Activated CD4-positive, alpha-beta T cell treated with anti-CD3 and anti-CD28 coated beads, Interleukin-2, amount 50 U/mL, for 24 hours (primary cell): Measurements from ENCODE around the gene CSDE1.
A peak's percentile ranks its signal among the peaks of the same experiment; 100 is the strongest.
"Not testable (repeated sequence)": the region's sequence is repeated elsewhere in the genome, so short reads cannot be mapped to it uniquely, and the experiment has no call there.

Experiments
- DNase-seq, 2 donors: peaks; one replicate each; pipeline ENCODE4 v3.0.0-alpha.2; 2020; ENCODE audit warnings: low read depth in 1 of 2, low spot score in 1 of 2

Gene CSDE1

GRCh38 chr1:114757455-114758255, at the start of gene CSDE1:
Gene CSDE1 (minus strand): TSS chr1:114757984. CDS start chr1:114739890, 18,094 bp downstream.
- DNase-seq, result peak; percentile 94 to 96

- not testable (repeated sequence) for DNase-seq
These were observed 46.7 kb upstream of the CSDE1 start for GRCh38 chr1:114804449-114804848.

- DNase-seq, result no peak
These were observed 45.2 kb upstream of the CSDE1 start for GRCh38 chr1:114803001-114803400.

GRCh38 chr1:114794038-114794437, 36.3 kb upstream of the CSDE1 start:
- no peak for DNase-seq

- DNase-seq, result not testable (repeated sequence)
These were observed 32.8 kb upstream of the CSDE1 start for GRCh38 chr1:114790581-114790980.

- DNase-seq, result not testable (repeated sequence)
These were observed 28.7 kb upstream of the CSDE1 start for GRCh38 chr1:114786440-114786839.

- DNase-seq, result no peak
These were observed 24.7 kb upstream of the CSDE1 start for GRCh38 chr1:114782476-114782875.

- DNase-seq, result peak; percentile 80 to 94
These were observed 22.8 kb upstream of the CSDE1 start, which contains the start of gene SIKE1 for GRCh38 chr1:114780344-114781226. Gene SIKE1 (minus strand): TSS chr1:114780685. CDS start chr1:114780607, 78 bp downstream.

- DNase-seq, result no peak
These were observed 21.9 kb upstream of the CSDE1 start for GRCh38 chr1:114779722-114780121.

- not testable (repeated sequence) for DNase-seq
These were observed 18.9 kb upstream of the CSDE1 start for GRCh38 chr1:114776726-114777125.

GRCh38 chr1:114771992-114772391, 14.2 kb upstream of the CSDE1 start:
- DNase-seq, result no peak

GRCh38 chr1:114770989-114771388, 13.2 kb upstream of the CSDE1 start:
- no peak for DNase-seq

- DNase-seq, result no peak
These were observed 6.9 kb upstream of the CSDE1 start for GRCh38 chr1:114764689-114765088.

- no peak for DNase-seq
These were observed 560 bp upstream of the CSDE1 start for GRCh38 chr1:114758256-114758832.

- DNase-seq, result no peak
These were observed 782 bp downstream of the CSDE1 start for GRCh38 chr1:114756949-114757454.

- no peak for DNase-seq
These were observed 1.5 kb downstream of the CSDE1 start for GRCh38 chr1:114756009-114756892.

- DNase-seq, result no peak
These were observed 2.5 kb downstream of the CSDE1 start for GRCh38 chr1:114755006-114755931.

- not testable (repeated sequence) for DNase-seq
These were observed 4.1 kb downstream of the CSDE1 start for GRCh38 chr1:114753702-114754101.

GRCh38 chr1:114753143-114753542, 4.6 kb downstream of the CSDE1 start:
- no peak for DNase-seq
